Measurements from ENCODE around the gene ZNF823.
"Not testable (repeated sequence)": the region's sequence is repeated elsewhere in the genome, so short reads cannot be mapped to it uniquely, and the experiment has no call there.

GRCh38 chr19:11776669-11777068 is 37.9 kb upstream of the ZNF823 start:
- TF ChIP-seq POLR2A (IDR thresholded peaks at IDR 0.05; ENCODE audit: extremely low read depth, insufficient read length); CTCF (IDR thresholded peaks at IDR 0.05; ENCODE audit: low read depth, low read length); MAX (IDR thresholded peaks at IDR 0.05; ENCODE audit: low read depth, low read length); MYC (IDR thresholded peaks at IDR 0.05; ENCODE audit: low read depth, low read length): not testable (repeated sequence)

Data from NB4 (cell line).